Measurements from ENCODE around the gene OTULIN. TPM values are rescaled to one million over a fixed set of nuclear protein-coding genes. Genes with fewer than 3 reads are reported as not detected.

The OTULIN gene
- total and polyA plus RNA-seq, 7 donors: 6.6 to 37.9 (median 13.2) TPM

- no peak overlapping the region for H3K27ac ChIP-seq
- H3K36me3 ChIP-seq: peaks cover 0 to 13% (median 2%) of the 10 kb centered on the region in 4 donors
- intact Hi-C loops (cut with DNase I): loop anchor here (2.0 kb wide), 1 partner anchor 140 kb away; the partner anchor contains the start of gene ANKH
- H3K9me3 ChIP-seq: no peaks in the 10 kb centered on the region
- H3K4me3 ChIP-seq: no peak overlapping the region
- DNase-seq: no peak
- no peaks in the 10 kb centered on the region for H3K27me3 ChIP-seq
- H3K4me1 ChIP-seq: peaks cover 0 to 18% (median 7%) of the 10 kb centered on the region in 4 donors
- TF ChIP-seq POLR2A (IDR thresholded peaks at IDR 0.05) (no peak), EP300 (IDR thresholded peaks at IDR 0.05) (no peak), POLR2AphosphoS5 (IDR thresholded peaks at IDR 0.05) (no peak), CTCF (IDR thresholded peaks at IDR 0.05) (no peak)
- 93 to 94% methylated on average over 13 of the region's 13 CpGs for WGBS, 2 donors
Measured at GRCh38 chr5:14730466-14730865, 65.9 kb downstream of the OTULIN start.

- Histone ChIP-seq H3K27ac (no peak overlapping the region), H3K4me1 (peaks cover 0 to 18% (median 7%) of the 10 kb centered on the region in 4 donors), H3K36me3 (peaks cover 0 to 13% (median 2%) of the 10 kb centered on the region in 4 donors), H3K27me3 (no peaks in the 10 kb centered on the region), H3K9me3 (no peaks in the 10 kb centered on the region), H3K4me3 (no peak overlapping the region)
- intact Hi-C loops (cut with DNase I): loop anchor here (2.0 kb wide), 1 partner anchor 140 kb away; the partner anchor contains the start of gene ANKH
- TF ChIP-seq CTCF (IDR thresholded peaks at IDR 0.05): no peak
- no peak for TF ChIP-seq POLR2A (IDR thresholded peaks at IDR 0.05)
- no peak for TF ChIP-seq EP300 (IDR thresholded peaks at IDR 0.05)
- TF ChIP-seq POLR2AphosphoS5 (IDR thresholded peaks at IDR 0.05): no peak
- DNase-seq: no peak
- 72 to 79% methylated on average over 15 of the region's 15 CpGs for WGBS, 2 donors
Measured at GRCh38 chr5:14730881-14731280, 66.4 kb downstream of the OTULIN start.

GRCh38 chr5:14732991-14733390 lies 68.5 kb downstream of the OTULIN start:
- H3K4me1 ChIP-seq: no peaks in the 10 kb centered on the region
- H3K27me3 ChIP-seq: no peaks in the 10 kb centered on the region
- no peak for TF ChIP-seq POLR2A (IDR thresholded peaks at IDR 0.05)
- no peak for TF ChIP-seq POLR2AphosphoS5 (IDR thresholded peaks at IDR 0.05)
- no peak for TF ChIP-seq CTCF (IDR thresholded peaks at IDR 0.05)
- no peak for TF ChIP-seq EP300 (IDR thresholded peaks at IDR 0.05)
- H3K36me3 ChIP-seq: peaks cover 0 to 13% (median 2%) of the 10 kb centered on the region in 4 donors
- intact Hi-C loops (cut with DNase I): no loop called here
- no peak overlapping the region for H3K4me3 ChIP-seq
- 94 to 95% methylated on average over 6 of the region's 6 CpGs for WGBS, 2 donors
- DNase-seq: no peak
- no peak overlapping the region for H3K27ac ChIP-seq
- no peaks in the 10 kb centered on the region for H3K9me3 ChIP-seq

- WGBS, 2 donors: 97% methylated on average over 16 of the region's 16 CpGs
- Histone ChIP-seq H3K27ac (no peak overlapping the region), H3K9me3 (no peaks in the 10 kb centered on the region), H3K4me1 (no peaks in the 10 kb centered on the region), H3K4me3 (no peak overlapping the region), H3K27me3 (no peaks in the 10 kb centered on the region), H3K36me3 (peaks cover 0 to 13% (median 2%) of the 10 kb centered on the region in 4 donors)
- TF ChIP-seq CTCF (IDR thresholded peaks at IDR 0.05) (no peak), POLR2A (IDR thresholded peaks at IDR 0.05) (no peak), EP300 (IDR thresholded peaks at IDR 0.05) (no peak), POLR2AphosphoS5 (IDR thresholded peaks at IDR 0.05) (no peak)
- DNase-seq: no peak
- intact Hi-C loops (cut with DNase I): no loop called here
Measured at GRCh38 chr5:14733661-14734060, 69.1 kb downstream of the OTULIN start.

- H3K9me3 ChIP-seq: no peaks in the 10 kb centered on the region
- H3K27ac ChIP-seq: no peak overlapping the region
- no peak for DNase-seq
- no peak overlapping the region for H3K4me3 ChIP-seq
- peaks cover 0 to 13% (median 2%) of the 10 kb centered on the region in 4 donors for H3K36me3 ChIP-seq
- H3K27me3 ChIP-seq: no peaks in the 10 kb centered on the region
- no peaks in the 10 kb centered on the region for H3K4me1 ChIP-seq
- intact Hi-C loops (cut with DNase I): no loop called here
- WGBS, 2 donors: 77 to 78% methylated on average over 13 of the region's 13 CpGs
- no peak for TF ChIP-seq EP300 (IDR thresholded peaks at IDR 0.05)
- TF ChIP-seq POLR2AphosphoS5 (IDR thresholded peaks at IDR 0.05): no peak
- TF ChIP-seq POLR2A (IDR thresholded peaks at IDR 0.05): no peak
- TF ChIP-seq CTCF (IDR thresholded peaks at IDR 0.05): no peak
Measured at GRCh38 chr5:14734396-14734795, 69.9 kb downstream of the OTULIN start.

Data from sigmoid colon (tissue), 7 donors.